Thymus (tissue), 11 donors: ENCODE data around the gene SF3B6. TPM values are rescaled to one million over a fixed set of nuclear protein-coding genes. Genes with fewer than 3 reads are reported as not detected.
A peak's percentile ranks its signal among the peaks of the same experiment; 100 is the strongest.

Experiments used
- DNase-seq, 9 donors: peaks; one replicate each; pipeline ENCODE4 v3.0.0-alpha.2; 2013; ENCODE audit warnings: low spot score in 9 of 9, low read depth in 6 of 9, missing footprints in 1 of 9
- H3K27ac ChIP-seq, 2 donors: one replicate each; pipeline ENCODE4 v1.5.1; 2013; ENCODE audit warnings: control low read depth in 1 of 2, low read depth in 1 of 2, low read length in 1 of 2, mild to moderate bottlenecking in 1 of 2, moderate library complexity in 1 of 2
- H3K27me3 ChIP-seq, 2 donors: one replicate each; pipeline ENCODE4 v1.5.1; 2013; ENCODE audit warnings: low read length in 1 of 2; ENCODE audit not compliant: control insufficient read depth in 2 of 2, insufficient read depth in 1 of 2
- H3K36me3 ChIP-seq, 2 donors: one replicate each; pipeline ENCODE4 v1.5.1; 2013; ENCODE audit warnings: low read length in 1 of 2, mild to moderate bottlenecking in 1 of 2, moderate library complexity in 1 of 2; ENCODE audit not compliant: control insufficient read depth in 2 of 2, insufficient read depth in 2 of 2
- H3K4me1 ChIP-seq, 2 donors: one replicate each; pipeline ENCODE4 v1.5.1; 2013; ENCODE audit warnings: low read length in 2 of 2; ENCODE audit not compliant: control insufficient read depth in 2 of 2, insufficient read depth in 2 of 2
- H3K4me3 ChIP-seq, 2 donors: one replicate each; pipeline ENCODE4 v1.5.1; 2013; ENCODE audit warnings: low read length in 2 of 2, control low read depth in 1 of 2, mild to moderate bottlenecking in 1 of 2
- H3K9me3 ChIP-seq, 2 donors: one replicate each; pipeline ENCODE4 v1.5.1; 2013; ENCODE audit warnings: low read length in 1 of 2, mild to moderate bottlenecking in 1 of 2; ENCODE audit not compliant: control insufficient read depth in 2 of 2, insufficient read depth in 1 of 2
- WGBS: extraction: QIAGEN DNeasy Blood & Tissue Kit; methylation state at CpG from one replicate; pipeline ENCODE4 v1.1.7; 2013; 5-methylcytosine and 5-hydroxymethylcytosine counted together
- polyA plus RNA-seq: library from polyadenylated mRNA; stranded (reverse); fragments of 200-250 nt; gene quantifications from one replicate; pipeline ENCODE4 v1.2.3, GENCODE V29; 2013
- total RNA-seq: library from RNA; stranded (reverse); fragments of 120-200 nt; gene quantifications from one replicate; pipeline ENCODE4 v1.2.4, GENCODE V29; 2013
- donor health status: healthy.

The SF3B6 gene
- total and polyA plus RNA-seq, 2 donors, result 163 to 213 TPM

DNA sequence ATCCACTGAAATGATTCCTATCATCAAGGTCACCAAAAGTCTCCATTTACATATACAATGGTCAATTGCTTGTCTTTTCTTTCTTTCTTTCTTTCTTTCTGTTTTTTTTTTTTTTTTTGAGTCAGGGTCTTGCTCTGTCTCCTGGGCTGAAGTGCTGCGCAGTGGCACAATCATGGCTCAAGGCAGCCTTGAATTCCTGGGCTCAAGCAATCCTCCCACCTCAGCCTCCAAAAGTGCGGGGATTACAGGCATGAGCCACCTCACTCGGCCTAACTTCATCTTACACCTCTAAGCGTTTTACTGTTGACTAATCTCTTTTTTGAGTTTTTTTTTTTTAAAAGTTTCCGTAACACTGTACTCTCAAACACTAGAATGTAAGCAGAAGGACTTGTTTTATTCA, 867 bp downstream of the SF3B6 start:
- WGBS, result 83% methylated on average over 5 of the region's 5 CpGs
- H3K27ac ChIP-seq, result no peak overlapping the region
- H3K36me3 ChIP-seq, result peaks cover 5 to 25% of the 10 kb centered on the region in 2 donors
- DNase-seq, result no peak
- no peaks in the 10 kb centered on the region for H3K9me3 ChIP-seq
- H3K27me3 ChIP-seq, result no peaks in the 10 kb centered on the region
- H3K4me1 ChIP-seq, result peaks cover 3 to 11% of the 10 kb centered on the region in 2 donors
- H3K4me3 ChIP-seq, result peak overlapping the region; percentile 81

DNA sequence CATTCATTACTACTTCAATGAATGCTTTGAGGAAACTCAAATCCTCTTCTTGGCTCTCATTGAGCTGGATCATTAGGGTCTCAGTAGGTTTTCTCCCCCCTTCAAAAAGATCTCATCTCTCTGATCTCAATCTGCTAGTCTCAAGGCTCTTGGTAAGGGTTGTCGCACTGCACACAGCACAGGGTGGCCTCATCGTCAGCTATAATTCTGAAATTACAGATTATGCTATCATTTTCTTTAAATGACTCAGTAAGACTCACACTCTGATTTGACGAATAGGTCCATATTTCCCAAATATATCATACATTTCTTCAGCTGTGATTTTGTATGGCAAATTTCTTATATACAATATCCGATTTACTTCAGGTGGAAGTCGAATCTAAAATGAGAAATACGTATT, 2.3 kb downstream of the SF3B6 start:
- no peaks in the 10 kb centered on the region for H3K9me3 ChIP-seq
- WGBS, result 96% methylated on average over 6 of the region's 6 CpGs
- H3K27me3 ChIP-seq, result no peaks in the 10 kb centered on the region
- H3K27ac ChIP-seq, result no peak overlapping the region
- H3K4me3 ChIP-seq, result no peak overlapping the region
- peaks cover 14 to 31% of the 10 kb centered on the region in 2 donors for H3K36me3 ChIP-seq
- no peak for DNase-seq
- peaks cover 3 to 11% of the 10 kb centered on the region in 2 donors for H3K4me1 ChIP-seq

- peaks cover 3 to 7% of the 10 kb centered on the region in 2 donors for H3K4me1 ChIP-seq
- WGBS, result 92% methylated on average over 4 of the region's 4 CpGs
Measured at GRCh38 chr2:24072259-24072658, 3.9 kb downstream of the SF3B6 start.

DNA sequence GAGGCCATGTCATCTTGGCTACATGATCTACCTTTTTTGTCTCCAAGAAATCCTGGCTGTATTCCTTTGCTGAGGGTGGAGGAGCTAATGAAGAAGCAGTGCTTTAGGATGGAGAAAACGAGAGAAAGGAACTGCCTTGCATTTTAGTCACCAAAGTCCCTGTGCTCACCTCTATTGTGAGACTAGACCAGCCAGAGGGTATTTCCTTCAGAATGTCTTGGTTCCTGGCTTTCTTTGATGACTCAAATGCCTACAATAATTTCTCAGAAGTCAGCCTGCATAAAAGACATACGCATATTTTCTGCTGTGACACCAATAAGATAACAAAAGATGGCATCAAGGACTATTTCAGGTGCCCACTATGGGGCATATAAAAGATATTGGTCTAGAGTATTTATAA, 10.8 kb downstream of the SF3B6 start:
- DNase-seq, result no peak
- H3K9me3 ChIP-seq, result no peaks in the 10 kb centered on the region
- no peak overlapping the region for H3K4me3 ChIP-seq
- H3K36me3 ChIP-seq, result peaks cover 28 to 42% of the 10 kb centered on the region in 2 donors
- no peaks in the 10 kb centered on the region for H3K4me1 ChIP-seq
- 94% methylated on average over 2 of the region's 2 CpGs for WGBS
- H3K27ac ChIP-seq, result no peak overlapping the region
- H3K27me3 ChIP-seq, result no peaks in the 10 kb centered on the region

More at GRCh38 chr2:24072259-24072658, 3.9 kb downstream of the SF3B6 start:
- Histone ChIP-seq H3K27ac (no peak overlapping the region), H3K36me3 (peaks cover 24 to 40% of the 10 kb centered on the region in 2 donors), H3K4me3 (no peak overlapping the region), H3K9me3 (no peaks in the 10 kb centered on the region), H3K27me3 (no peaks in the 10 kb centered on the region)
- no peak for DNase-seq

- Histone ChIP-seq H3K4me1 (no peaks in the 10 kb centered on the region), H3K27me3 (peaks cover 0 to 3% of the 10 kb centered on the region in 2 donors), H3K4me3 (no peak overlapping the region), H3K27ac (no peak overlapping the region), H3K9me3 (no peaks in the 10 kb centered on the region), H3K36me3 (peaks cover 0 to 2% of the 10 kb centered on the region in 2 donors)
- WGBS, result 96% methylated on average over 4 of the region's 4 CpGs
- no peak for DNase-seq
Measured at GRCh38 chr2:24058564-24059271, 17.4 kb downstream of the SF3B6 start.

DNA sequence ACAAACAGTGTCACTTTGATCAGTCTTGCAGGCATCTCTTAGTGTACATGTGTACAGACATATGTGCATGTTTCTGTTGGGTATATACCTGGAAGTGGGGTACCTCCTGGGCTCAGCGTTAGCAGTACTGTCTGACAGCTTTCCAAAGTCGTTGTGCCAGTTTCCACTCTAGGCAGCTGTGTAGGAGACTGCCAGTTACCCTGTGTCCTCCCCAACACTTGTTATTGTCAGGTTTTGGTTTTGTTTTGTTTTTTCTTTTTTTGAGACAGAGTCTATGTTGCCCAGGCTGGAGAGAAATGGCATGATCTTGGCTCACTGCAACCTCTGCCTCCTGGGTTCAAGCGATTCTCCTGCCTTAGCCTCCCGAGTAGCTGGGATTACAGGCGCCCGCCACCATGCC, 20.4 kb downstream of the SF3B6 start:
- Histone ChIP-seq H3K4me1 (no peaks in the 10 kb centered on the region), H3K36me3 (no peaks in the 10 kb centered on the region), H3K9me3 (no peaks in the 10 kb centered on the region), H3K4me3 (no peak overlapping the region), H3K27ac (no peak overlapping the region), H3K27me3 (peaks cover 1 to 24% of the 10 kb centered on the region in 2 donors)
- no peak for DNase-seq
- WGBS, result 88% methylated on average over 6 of the region's 6 CpGs

DNA sequence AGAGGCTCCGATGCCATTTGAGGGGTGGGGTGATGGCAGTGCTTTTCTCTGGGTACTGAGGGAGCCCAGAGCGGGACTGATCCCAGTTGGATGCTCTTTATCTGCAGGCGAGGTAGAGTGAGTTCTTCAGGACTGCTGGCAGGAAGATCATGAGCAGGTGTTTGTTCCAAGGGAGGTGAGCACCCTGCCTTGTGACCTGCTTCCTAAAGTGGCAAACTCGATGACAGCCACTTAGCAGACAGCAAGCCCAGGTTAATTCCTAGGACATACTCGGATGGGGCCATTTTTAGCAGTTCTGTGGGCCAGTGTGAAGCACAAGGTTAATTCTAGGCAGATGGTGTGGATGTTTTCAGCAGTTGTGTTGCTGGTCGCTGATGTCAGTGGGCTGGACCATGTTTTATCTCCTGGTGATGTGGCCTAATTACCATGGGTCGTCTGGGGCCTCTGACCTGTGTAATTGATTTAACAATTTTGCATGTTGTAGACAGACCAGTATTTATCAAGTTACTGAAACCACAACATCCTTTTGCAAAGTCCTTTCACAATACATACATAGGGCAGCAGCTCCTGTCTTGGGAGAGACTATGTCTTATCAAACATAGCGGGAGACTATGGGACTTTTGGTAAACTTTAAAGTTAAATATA, 21.6 kb downstream of the SF3B6 start:
- 91% methylated on average over 8 of the region's 8 CpGs for WGBS
- no peak overlapping the region for H3K4me3 ChIP-seq

DNA sequence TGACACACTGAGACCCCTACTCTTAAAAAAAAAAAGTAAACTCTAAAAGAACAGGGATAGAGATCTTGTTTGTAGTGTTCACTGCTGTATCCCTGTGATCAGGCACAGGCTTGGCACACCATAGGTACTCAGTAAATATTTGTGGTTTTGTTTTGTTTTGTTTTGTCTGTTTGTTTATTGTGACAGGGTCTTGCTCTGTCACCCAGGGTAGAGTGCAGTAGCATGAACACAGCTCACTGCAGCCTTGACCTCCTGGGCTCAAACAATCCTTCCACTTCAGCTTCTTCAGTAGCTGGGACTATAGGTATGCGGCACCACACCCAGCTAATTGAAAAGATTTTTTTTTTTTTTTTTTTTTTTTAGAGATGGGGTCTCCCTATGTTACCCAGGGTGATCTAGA, 23.2 kb downstream of the SF3B6 start:
- 100% methylated on average over 1 of the region's 1 CpG for WGBS
- no peak for DNase-seq
- Histone ChIP-seq H3K36me3 (no peaks in the 10 kb centered on the region), H3K4me3 (no peak overlapping the region), H3K27ac (no peak overlapping the region), H3K4me1 (peaks cover 9 to 14% of the 10 kb centered on the region in 2 donors), H3K9me3 (peaks cover 0 to 6% of the 10 kb centered on the region in 2 donors), H3K27me3 (peaks cover 12 to 52% of the 10 kb centered on the region in 2 donors)

More for the DNA sequence above, 21.6 kb downstream of the SF3B6 start:
- Histone ChIP-seq H3K9me3 (no peaks in the 10 kb centered on the region), H3K27ac (no peak overlapping the region), H3K36me3 (no peaks in the 10 kb centered on the region), H3K27me3 (peaks cover 12 to 36% of the 10 kb centered on the region in 2 donors), H3K4me1 (peaks cover 6 to 7% of the 10 kb centered on the region in 2 donors)
- DNase-seq, result no peak

GRCh38 chr2:24051833-24052232, 24.3 kb downstream of the SF3B6 start:
- Histone ChIP-seq H3K9me3 (peaks cover 0 to 6% of the 10 kb centered on the region in 2 donors), H3K27ac (no peak overlapping the region), H3K4me3 (no peak overlapping the region), H3K4me1 (peaks cover 9 to 19% of the 10 kb centered on the region in 2 donors), H3K36me3 (no peaks in the 10 kb centered on the region), H3K27me3 (peaks cover 12 to 56% of the 10 kb centered on the region in 2 donors)
- WGBS, result 93% methylated on average over 8 of the region's 8 CpGs
- no peak for DNase-seq
